GM19455 (cell line): ENCODE data around the gene LZTR1.
"Not testable (repeated sequence)": the region's sequence is repeated elsewhere in the genome, so short reads cannot be mapped to it uniquely, and the experiment has no call there.

Experiments used
- ATAC-seq: cut with Tn5 transposase; IDR thresholded peaks from one replicate; pipeline ENCODE4 v1.9.1; 2021; ENCODE audit not compliant: unreplicated experiment

LZTR1 gene

GRCh38 chr22:20981787-20982562, at the start of gene LZTR1:
LZTR1 (plus strand) TSS chr22:20982297; CDS start chr22:20982372, 75 bp downstream.
- ATAC-seq: peak; percentile 81

DNA sequence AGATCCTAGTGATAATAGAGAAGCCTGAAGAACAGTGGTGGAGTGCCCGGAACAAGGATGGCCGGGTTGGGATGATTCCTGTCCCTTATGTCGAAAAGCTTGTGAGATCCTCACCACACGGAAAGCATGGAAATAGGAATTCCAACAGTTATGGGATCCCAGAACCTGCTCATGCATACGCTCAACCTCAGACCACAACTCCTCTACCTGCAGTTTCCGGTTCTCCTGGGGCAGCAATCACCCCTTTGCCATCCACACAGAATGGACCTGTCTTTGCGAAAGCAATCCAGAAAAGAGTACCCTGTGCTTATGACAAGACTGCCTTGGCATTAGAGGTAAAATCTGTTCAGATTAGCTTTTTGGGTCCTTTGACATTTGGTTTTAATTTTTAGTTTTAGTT, 48.2 kb upstream of the LZTR1 start:
- no peak for ATAC-seq

- ATAC-seq: not testable (repeated sequence)
Measured at GRCh38 chr22:20935049-20935448, 47.0 kb upstream of the LZTR1 start.

DNA sequence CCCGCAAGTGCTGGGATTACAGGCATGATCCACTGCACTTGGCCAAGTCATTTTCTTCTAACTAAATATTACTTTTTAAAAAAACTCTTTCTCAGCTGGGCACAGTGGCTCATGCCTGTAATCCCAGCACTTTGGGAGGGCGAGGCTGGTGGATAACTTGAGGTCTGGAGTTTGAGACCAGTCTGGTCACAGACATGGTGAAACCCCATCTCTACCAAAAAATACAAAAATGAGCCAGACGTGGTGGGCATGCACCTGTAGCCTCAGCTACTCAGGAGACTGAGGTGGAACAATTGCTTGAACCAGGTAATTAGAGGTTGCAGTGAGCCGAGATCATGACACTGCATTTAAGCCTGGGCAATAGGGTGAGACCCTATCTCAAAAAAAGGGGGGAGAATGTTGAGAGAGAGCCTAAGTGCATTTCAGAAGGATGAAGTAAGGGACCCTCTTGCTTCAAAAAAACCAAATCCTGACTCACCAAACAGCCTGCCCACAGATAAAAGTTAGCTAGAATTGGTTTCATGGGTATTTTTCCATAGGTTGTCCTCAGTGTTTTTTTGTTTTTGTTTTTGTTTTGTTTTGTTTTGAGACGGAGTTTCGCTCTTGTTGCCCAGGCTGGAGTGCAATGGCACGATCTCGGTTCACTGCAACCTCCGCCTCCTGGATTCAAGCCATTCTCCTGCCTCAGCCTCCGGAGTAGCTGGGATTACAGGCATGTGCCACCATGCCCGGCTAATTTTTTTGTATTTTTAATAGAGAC, 46.1 kb upstream of the LZTR1 start:
- not testable (repeated sequence) for ATAC-seq

DNA sequence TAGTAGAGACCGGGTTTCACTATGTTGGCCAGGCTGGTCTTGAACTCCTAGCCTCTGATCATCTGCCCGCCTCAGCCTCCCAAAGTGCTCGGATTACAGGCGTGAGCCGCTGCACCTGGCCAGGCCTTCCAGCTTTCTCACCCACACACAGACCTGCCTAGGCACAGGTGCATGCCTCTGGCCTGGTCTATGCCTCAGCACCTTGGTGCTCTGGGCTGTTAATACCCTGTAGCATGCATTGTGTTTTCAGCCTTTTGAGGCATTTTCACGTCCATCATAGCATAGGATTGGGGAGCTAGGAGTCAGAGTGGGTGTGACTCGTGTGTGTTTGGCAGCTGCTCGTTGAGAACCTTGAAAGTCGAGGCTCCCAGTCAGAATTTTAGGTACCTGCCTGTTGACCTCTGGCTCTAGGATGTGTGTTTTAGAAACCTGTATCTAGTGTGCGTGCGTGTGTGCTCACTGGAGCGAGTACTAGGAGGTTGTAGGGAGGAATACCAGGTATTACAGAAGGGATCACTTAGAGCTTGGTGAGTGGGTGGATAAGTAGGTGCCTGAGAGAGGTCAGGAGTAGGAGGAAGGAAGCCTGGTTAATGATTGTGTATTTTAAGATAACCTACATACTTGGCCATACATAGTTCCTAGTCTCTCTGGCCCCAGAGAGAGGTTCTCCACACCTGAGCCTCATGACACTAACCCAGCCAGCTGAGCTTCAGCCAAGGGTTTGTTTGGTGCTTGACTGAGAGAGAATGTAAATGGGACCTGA, 44.9 kb upstream of the LZTR1 start:
- no peak for ATAC-seq

GRCh38 chr22:20937794-20938671, 44.1 kb upstream of the LZTR1 start:
- no peak for ATAC-seq

GRCh38 chr22:20939457-20940185, 42.5 kb upstream of the LZTR1 start:
- ATAC-seq: not testable (repeated sequence)

DNA sequence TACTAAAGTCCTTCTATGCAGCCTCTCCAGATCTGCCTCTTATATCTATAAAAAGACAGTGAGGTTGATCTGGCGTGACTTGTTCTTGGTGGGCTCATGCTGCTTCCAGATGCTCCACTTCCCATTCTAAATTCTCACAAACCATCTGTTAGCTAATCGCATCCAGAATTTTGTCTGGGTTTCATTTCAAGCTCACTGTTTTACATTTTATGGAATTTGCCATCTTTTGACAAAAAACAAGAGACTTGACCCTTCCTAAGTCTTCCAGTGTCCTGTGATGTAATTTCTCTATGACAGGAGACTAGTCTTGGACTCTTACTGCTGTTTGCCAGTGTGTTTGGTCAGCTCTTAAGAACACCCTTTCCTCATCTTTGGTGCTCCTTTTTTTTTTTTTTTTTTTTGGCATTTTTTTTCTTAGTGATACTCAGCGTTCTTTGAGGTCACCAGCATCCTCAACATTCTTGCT, 41.9 kb upstream of the LZTR1 start:
- no peak for ATAC-seq

DNA sequence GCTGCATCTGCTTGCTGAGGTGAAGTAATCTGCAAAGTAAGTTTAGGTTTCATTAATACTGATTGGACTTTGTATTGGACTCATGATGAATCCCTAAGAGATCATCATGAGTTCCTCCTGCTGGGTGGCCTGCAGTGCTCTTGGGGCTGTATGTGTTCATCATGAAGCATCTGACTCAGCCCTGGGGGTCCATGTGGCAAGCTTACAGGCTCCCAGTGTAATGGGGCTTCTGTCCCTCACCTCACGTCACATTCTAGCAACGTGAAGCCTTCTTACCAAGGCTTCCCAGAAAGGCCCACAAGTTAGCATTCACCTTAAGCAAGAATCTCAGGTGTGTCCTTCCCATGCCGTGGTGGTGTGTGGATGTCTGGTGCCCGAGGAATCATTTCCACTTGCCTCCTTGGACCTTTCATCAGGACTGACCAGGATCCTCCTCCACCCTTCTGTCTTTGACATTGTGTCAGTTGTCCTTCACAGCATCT, 41.2 kb upstream of the LZTR1 start:
- no peak for ATAC-seq

GRCh38 chr22:20942203-20942902, 39.7 kb upstream of the LZTR1 start:
- ATAC-seq: not testable (repeated sequence)

DNA sequence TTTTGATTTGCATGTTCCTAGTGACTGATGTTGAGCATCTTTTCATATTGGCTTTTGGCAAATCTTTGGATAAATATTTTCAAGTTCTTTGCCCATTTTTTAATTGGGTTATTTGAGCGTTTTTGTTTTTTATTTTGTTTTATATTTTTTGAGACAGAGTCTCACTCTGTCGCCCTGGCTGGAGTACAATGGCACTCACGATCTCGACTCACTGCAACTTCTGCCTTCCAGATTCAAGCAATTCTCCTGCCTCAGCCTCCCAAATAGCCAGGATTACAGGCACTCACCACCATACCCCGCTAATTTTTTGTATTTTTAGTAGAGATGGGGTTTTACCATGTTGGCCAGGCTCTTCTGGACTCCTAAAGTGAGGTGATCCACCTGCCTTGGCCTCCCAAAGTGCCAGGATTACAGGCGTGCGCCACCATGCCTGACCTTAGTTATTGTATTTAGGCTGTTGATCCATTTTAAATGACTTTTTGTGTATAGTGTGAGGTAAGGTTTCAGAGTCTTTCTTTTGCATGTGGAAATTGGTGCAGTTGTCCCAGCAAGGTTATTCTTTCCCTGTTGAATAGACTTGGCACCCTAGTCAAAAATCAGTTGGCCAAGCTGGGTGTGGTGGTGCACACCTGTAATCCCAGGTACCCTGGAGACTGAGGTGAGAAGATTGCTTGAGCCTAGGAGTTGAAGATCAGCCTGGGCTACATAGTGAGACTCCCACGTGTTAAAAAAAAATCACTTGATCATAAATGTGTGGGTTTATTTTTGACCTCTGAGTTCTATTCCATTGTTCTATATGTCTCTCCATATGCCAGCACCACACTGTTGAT, 38.8 kb upstream of the LZTR1 start:
- ATAC-seq: no peak

GRCh38 chr22:20944042-20944441, 38.1 kb upstream of the LZTR1 start:
- ATAC-seq: no peak

DNA sequence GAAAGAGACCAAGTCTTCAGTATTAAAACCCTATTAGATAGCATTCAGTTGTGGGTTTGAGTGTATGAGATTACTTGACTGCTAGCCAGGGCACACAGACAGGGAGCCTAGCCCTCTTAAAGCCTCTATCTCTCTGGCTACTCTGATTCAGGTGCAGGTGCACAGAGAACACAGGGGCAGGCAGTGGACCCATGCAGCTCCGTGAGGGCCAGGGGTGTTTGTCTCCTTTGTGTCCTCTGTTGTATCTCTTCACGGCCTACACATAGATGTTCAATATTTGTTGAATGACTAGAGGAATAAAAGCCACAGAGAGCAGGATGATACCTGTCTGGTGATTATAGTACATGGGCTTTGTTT, 36.5 kb upstream of the LZTR1 start:
- ATAC-seq: no peak

- ATAC-seq: no peak
Measured at GRCh38 chr22:20946080-20946986, 35.8 kb upstream of the LZTR1 start.

- no peak for ATAC-seq
Measured at GRCh38 chr22:20946991-20947390, 35.1 kb upstream of the LZTR1 start.

DNA sequence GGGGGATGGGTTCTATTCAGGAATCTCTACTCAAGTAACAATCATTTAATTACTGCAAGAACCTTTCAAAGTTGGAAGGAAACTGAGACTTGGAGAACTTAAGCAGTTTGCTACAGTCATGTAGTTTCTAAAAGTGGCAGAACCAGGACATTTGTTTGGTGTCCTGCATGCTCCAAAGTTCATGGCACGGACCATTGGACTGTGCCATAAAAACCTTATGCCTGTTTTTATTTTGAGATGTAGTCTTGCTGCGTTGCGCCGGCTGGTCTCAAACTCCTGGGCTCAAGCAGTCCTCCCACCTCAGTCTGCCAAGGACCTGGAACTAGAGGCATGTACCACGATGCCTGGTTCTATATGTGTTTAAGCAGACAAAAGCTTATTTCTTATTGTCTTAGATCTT, 33.6 kb upstream of the LZTR1 start:
- no peak for ATAC-seq

DNA sequence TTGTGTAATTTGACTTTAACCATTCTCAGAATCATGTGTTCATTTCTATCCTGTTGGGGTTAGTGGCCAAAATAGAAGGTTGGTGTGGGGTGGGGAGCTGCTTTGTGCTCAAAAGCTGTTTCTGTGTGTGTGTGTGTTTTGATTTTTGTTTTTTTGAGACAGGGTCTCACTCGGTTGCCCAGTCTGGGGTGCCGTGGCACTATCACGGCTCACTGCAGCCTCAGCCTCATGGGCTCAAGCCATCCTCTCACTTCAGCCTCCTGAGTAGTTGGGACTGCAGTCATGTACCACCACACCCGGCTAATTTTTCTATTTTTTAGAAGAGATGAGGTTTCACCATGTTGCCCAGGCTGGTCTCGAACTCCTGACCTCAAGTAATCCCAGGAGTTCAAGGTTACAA, 33.1 kb upstream of the LZTR1 start:
- no peak for ATAC-seq
